Lung (tissue), 12 donors: ENCODE results near the gene TENT5C. TPM values are rescaled to one million over a fixed set of nuclear protein-coding genes. Genes with fewer than 3 reads are reported as not detected.

Experiments
- ATAC-seq: fragments of 200-7000 bp; cut with Tn5 transposase; one replicate; pipeline ENCODE4 v1.9.1; 2020; ENCODE audit warnings: moderate number of reproducible peaks; ENCODE audit not compliant: insufficient read depth, low FRiP score
- DNase-seq, 3 donors: peaks; one replicate each; pipeline ENCODE4 v3.0.0-alpha.2; 2013 to 2017
- H3K27ac ChIP-seq, 2 donors: one replicate each; pipeline ENCODE4 v1.5.1; 2013; ENCODE audit warnings: mild to moderate bottlenecking in 2 of 2, moderate library complexity in 2 of 2, control low read depth in 1 of 2, inconsistent platforms in 1 of 2, low read depth in 1 of 2, low read length in 1 of 2
- H3K27me3 ChIP-seq, 3 donors: one replicate each; pipeline ENCODE4 v1.5.1; 2013; ENCODE audit warnings: low read length in 2 of 3; ENCODE audit not compliant: control insufficient read depth in 3 of 3, insufficient read depth in 3 of 3
- H3K36me3 ChIP-seq, 4 donors: one replicate each; pipeline ENCODE4 v1.5.1; 2013; ENCODE audit warnings: low read length in 4 of 4, mild to moderate bottlenecking in 1 of 4, moderate library complexity in 1 of 4; ENCODE audit not compliant: control insufficient read depth in 4 of 4, insufficient read depth in 4 of 4
- H3K4me1 ChIP-seq, 5 donors: one replicate each; pipeline ENCODE4 v1.5.1; 2013; ENCODE audit warnings: low read length in 5 of 5, mild to moderate bottlenecking in 2 of 5, moderate library complexity in 1 of 5; ENCODE audit not compliant: control insufficient read depth in 5 of 5, insufficient read depth in 5 of 5
- H3K4me3 ChIP-seq: one replicate; pipeline ENCODE4 v1.5.1; 2013; ENCODE audit warnings: mild to moderate bottlenecking, control low read depth, moderate library complexity
- H3K9ac ChIP-seq, 2 donors: one replicate each; pipeline ENCODE4 v1.5.1; 2013; ENCODE audit warnings: low read length in 2 of 2, control low read depth in 1 of 2; ENCODE audit not compliant: insufficient read depth in 1 of 2
- H3K9me3 ChIP-seq, 4 donors: one replicate each; pipeline ENCODE4 v1.5.1; 2013; ENCODE audit warnings: low read length in 3 of 4, mild to moderate bottlenecking in 1 of 4, moderate library complexity in 1 of 4; ENCODE audit not compliant: control insufficient read depth in 4 of 4, insufficient read depth in 3 of 4
- WGBS, 2 donors: extraction: QIAGEN DNeasy Blood & Tissue Kit; methylation state at CpG; one replicate each; pipeline ENCODE4 v1.1.7; 2013; 5-methylcytosine and 5-hydroxymethylcytosine counted together
- polyA plus RNA-seq, 2 donors: library from polyadenylated mRNA; stranded (reverse); fragments of 200-250 nt; gene quantifications; one replicate each; pipeline ENCODE4 v1.2.1, GENCODE V29; 2013
- total RNA-seq, 2 donors: library from RNA; depleted of rRNA in 1 of 2; stranded (reverse); fragments of >200 nt in 1 of 2; gene quantifications; one replicate each; pipeline ENCODE4 v1.2.1, GENCODE V29; 2014 to 2021
- TF ChIP-seq, protein P1 (sequence below): IDR thresholded peaks from 2 replicates; pipeline ENCODE4 v1.5.1; 2012; ENCODE audit warnings: mild to moderate bottlenecking; ENCODE audit errors: control extremely low read depth, extremely low read depth
- donor health status: control.
- donor health status: control.
- donor health status: Bipolar disorder and iron deficiency.
- donor health status: healthy.
- donor health status: DM: yes; HTN: yes; CAD: no.

The TENT5C gene
- total and polyA plus RNA-seq, 4 donors = 2.7 to 39.0 (median 17.5) TPM

DNA sequence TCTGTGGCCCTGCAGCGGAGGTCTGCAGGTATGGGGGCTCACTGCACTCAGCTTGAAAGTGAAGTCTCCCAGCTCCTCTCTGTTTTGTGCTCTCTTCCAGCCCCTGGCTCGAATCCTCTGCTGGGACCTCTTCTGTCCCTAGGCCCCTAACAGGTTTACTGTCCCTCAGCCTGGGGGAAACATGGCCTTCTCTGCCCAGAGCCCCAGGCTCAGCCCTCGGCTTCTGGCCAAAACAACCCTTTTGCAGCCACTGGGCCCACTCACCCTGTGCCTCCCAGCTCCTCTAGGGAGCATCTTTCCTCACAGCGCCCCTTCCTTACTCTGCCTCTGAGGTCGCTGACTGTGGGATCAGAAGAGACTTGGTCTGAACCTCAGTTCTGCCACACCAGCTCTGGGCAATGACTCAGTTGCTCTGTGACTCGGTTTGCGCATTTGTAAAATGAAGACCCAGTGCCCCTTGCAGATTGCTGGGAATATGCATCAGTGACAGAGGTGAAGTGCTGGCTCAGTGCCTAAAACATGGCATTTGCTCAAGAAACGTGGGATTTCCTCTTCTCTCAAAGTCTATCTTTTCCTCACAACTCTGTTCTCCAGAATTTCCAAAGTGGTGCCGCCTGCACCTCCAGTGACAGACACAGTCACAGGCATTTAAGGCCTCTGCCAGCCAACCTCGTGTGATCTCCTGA lies 26.5 kb upstream of the TENT5C start:
- Histone ChIP-seq H3K36me3 (no peaks in the 10 kb centered on the region), H3K4me1 (peaks cover 0 to 4% (median 0%) of the 10 kb centered on the region in 5 donors), H3K9me3 (no peaks in the 10 kb centered on the region), H3K27ac (no peak overlapping the region), H3K4me3 (no peak overlapping the region), H3K9ac (no peak overlapping the region), H3K27me3 (no peaks in the 10 kb centered on the region)
- ATAC-seq (no peak), DNase-seq (no peak)
- TF ChIP-seq, protein P1, sequence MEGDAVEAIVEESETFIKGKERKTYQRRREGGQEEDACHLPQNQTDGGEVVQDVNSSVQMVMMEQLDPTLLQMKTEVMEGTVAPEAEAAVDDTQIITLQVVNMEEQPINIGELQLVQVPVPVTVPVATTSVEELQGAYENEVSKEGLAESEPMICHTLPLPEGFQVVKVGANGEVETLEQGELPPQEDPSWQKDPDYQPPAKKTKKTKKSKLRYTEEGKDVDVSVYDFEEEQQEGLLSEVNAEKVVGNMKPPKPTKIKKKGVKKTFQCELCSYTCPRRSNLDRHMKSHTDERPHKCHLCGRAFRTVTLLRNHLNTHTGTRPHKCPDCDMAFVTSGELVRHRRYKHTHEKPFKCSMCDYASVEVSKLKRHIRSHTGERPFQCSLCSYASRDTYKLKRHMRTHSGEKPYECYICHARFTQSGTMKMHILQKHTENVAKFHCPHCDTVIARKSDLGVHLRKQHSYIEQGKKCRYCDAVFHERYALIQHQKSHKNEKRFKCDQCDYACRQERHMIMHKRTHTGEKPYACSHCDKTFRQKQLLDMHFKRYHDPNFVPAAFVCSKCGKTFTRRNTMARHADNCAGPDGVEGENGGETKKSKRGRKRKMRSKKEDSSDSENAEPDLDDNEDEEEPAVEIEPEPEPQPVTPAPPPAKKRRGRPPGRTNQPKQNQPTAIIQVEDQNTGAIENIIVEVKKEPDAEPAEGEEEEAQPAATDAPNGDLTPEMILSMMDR = no peak
- 83 to 86% methylated on average over 10 of the region's 10 CpGs for WGBS, 2 donors

DNA sequence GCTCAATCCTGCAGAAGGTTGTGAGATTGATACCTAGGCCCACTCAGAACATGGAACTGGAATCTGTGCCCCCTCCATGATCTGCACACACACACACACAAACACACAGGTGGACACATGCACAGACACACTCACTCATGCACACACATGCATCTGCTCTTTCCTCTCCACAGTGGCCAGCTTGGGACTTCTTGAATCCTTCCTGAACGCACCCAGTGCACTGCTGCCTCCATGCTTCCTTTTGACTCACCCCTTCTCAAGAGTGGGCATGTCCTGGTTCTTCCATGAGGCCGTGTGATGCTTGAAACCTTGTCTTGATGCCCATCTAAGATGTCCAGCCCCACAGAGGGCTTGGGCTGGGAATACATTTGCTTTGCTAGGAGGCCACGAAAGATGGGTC lies 25.4 kb upstream of the TENT5C start:
- Histone ChIP-seq H3K4me1 (peaks cover 0 to under 1% (median 0%) of the 10 kb centered on the region in 5 donors), H3K27me3 (no peaks in the 10 kb centered on the region), H3K36me3 (no peaks in the 10 kb centered on the region), H3K9ac (no peak overlapping the region), H3K27ac (no peak overlapping the region), H3K9me3 (no peaks in the 10 kb centered on the region), H3K4me3 (no peak overlapping the region)
- 64 to 88% methylated on average over 3 of the region's 3 CpGs for WGBS, 2 donors
- no peak for ATAC-seq
- DNase-seq = no peak
- TF ChIP-seq, protein P1 = no peak

DNA sequence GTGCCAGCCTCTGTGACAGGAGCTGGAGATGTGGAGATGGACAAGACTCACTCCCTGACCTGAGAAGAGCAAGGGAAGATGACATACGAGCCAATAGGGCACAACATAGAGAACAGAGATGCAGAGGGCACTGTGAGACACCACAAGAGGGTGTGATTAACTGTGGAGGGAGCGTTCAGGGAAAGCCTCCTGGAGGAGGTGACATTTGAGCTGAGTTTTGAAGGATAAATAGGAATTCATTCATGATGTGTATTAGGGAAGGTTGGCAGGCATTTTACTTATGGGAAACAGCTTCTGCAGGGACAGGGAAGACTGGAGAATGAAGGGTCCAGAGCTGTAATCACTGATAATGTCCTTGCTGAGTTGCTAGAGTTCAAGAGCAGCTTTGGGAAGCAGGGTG lies 25.0 kb upstream of the TENT5C start:
- Histone ChIP-seq H3K27me3 (no peaks in the 10 kb centered on the region), H3K4me3 (no peak overlapping the region), H3K4me1 (no peaks in the 10 kb centered on the region), H3K9me3 (no peaks in the 10 kb centered on the region), H3K27ac (no peak overlapping the region), H3K9ac (no peak overlapping the region), H3K36me3 (no peaks in the 10 kb centered on the region)
- WGBS, 2 donors = 83 to 88% methylated on average over 2 of the region's 2 CpGs
- ATAC-seq (no peak), DNase-seq (no peak)
- TF ChIP-seq, protein P1 = no peak
